ENCODE data around the gene PLEKHM3. TPM values are rescaled to one million over a fixed set of nuclear protein-coding genes. Genes with fewer than 3 reads are reported as not detected.

PLEKHM3 gene
- total RNA-seq, 6 donors from 2014 or later = 16.4 to 56.3 (median 28.6) TPM

- Histone ChIP-seq H3K9me3 (no peaks in the 10 kb centered on the region), H3K4me3 (no peak overlapping the region), H3K36me3 (no peaks in the 10 kb centered on the region), H3K27ac (no peak overlapping the region), H3K4me1 (peaks cover 0 to 3% (median 0%) of the 10 kb centered on the region in 4 donors), H3K27me3 (no peaks in the 10 kb centered on the region)
- TF ChIP-seq CTCF (IDR thresholded peaks at IDR 0.05) (no peak), POLR2AphosphoS5 (IDR thresholded peaks at IDR 0.05) (no peak), EP300 (IDR thresholded peaks at IDR 0.05) (no peak), POLR2A (IDR thresholded peaks at IDR 0.05) (no peak)
- ATAC-seq (ENCODE audit: low FRiP score in 2 of 2) (no peak), DNase-seq (no peak)
- 82 to 89% methylated on average over 5 of the region's 5 CpGs for WGBS, 2 donors
Observed at GRCh38 chr2:207784898-207785297, 240.4 kb downstream of the PLEKHM3 start.

GRCh38 chr2:207783514-207783913 lies 241.8 kb downstream of the PLEKHM3 start:
- H3K9me3 ChIP-seq = no peaks in the 10 kb centered on the region
- TF ChIP-seq POLR2AphosphoS5 (IDR thresholded peaks at IDR 0.05) = no peak
- TF ChIP-seq CTCF (IDR thresholded peaks at IDR 0.05) = no peak
- TF ChIP-seq POLR2A (IDR thresholded peaks at IDR 0.05) = no peak
- no peak for TF ChIP-seq EP300 (IDR thresholded peaks at IDR 0.05)
- WGBS, 2 donors = 80 to 81% methylated on average over 2 of the region's 2 CpGs
- H3K27ac ChIP-seq = no peak overlapping the region
- no peak overlapping the region for H3K4me3 ChIP-seq
- no peaks in the 10 kb centered on the region for H3K27me3 ChIP-seq
- DNase-seq = no peak
- ATAC-seq (ENCODE audit: low FRiP score in 2 of 2) = no peak
- H3K36me3 ChIP-seq = no peaks in the 10 kb centered on the region
- H3K4me1 ChIP-seq = peaks cover 0 to 3% (median 0%) of the 10 kb centered on the region in 4 donors

DNA sequence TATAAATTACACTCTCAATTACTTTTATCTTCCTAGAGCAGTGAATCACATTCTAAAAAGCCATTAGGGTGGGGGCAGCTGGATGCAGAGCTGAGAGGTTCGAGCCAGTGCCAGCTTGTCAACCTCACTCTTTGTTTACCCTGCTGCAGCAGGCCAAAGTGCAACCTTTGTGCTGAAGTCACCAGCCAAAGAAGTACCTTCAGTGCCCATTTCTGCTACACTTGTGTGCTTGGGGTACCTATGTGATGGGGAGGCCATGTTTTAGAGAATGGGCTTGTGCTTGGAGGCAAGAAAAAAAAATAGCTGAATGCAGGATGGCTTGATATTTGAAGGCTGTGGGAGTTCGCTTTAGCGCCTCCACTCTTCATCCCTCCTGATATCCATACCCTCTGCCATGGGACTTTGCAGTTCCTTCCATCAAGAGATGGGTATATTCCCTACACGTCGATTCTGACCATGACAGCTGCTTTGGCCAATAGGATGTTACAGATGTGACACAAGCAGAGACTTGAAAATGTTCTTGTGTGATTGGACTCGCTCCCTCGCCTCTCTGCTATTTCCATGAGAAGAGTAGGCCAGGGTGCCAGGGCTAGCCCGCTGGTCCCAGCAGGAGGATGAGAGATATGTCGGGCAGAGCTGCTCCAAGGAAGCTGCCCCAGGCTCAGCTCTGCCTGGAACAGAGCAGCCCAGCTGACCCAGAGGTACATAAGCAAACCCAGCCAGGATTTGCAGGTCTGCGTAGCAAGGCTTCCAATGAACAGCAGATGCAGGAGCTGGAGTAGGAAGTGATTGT lies 242.9 kb downstream of the PLEKHM3 start:
- WGBS, 2 donors = 84 to 86% methylated on average over 10 of the region's 10 CpGs
- Histone ChIP-seq H3K9me3 (no peaks in the 10 kb centered on the region), H3K36me3 (no peaks in the 10 kb centered on the region), H3K27ac (no peak overlapping the region), H3K4me3 (no peak overlapping the region), H3K27me3 (no peaks in the 10 kb centered on the region), H3K4me1 (peaks cover 0 to 3% (median 0%) of the 10 kb centered on the region in 4 donors)
- DNase-seq = no peak
- TF ChIP-seq POLR2AphosphoS5 (IDR thresholded peaks at IDR 0.05) (no peak), POLR2A (IDR thresholded peaks at IDR 0.05) (no peak), EP300 (IDR thresholded peaks at IDR 0.05) (no peak), CTCF (IDR thresholded peaks at IDR 0.05) (no peak)
- ATAC-seq (ENCODE audit: low FRiP score in 2 of 2) = no peak

- H3K27me3 ChIP-seq = no peaks in the 10 kb centered on the region
- DNase-seq (no peak), ATAC-seq (ENCODE audit: low FRiP score in 2 of 2) (no peak)
- no peak overlapping the region for H3K4me3 ChIP-seq
- no peak for TF ChIP-seq EP300 (IDR thresholded peaks at IDR 0.05)
- no peak for TF ChIP-seq POLR2AphosphoS5 (IDR thresholded peaks at IDR 0.05)
- TF ChIP-seq POLR2A (IDR thresholded peaks at IDR 0.05) = no peak
- TF ChIP-seq CTCF (IDR thresholded peaks at IDR 0.05) = no peak
- no peak overlapping the region for H3K27ac ChIP-seq
- H3K36me3 ChIP-seq = no peaks in the 10 kb centered on the region
- H3K4me1 ChIP-seq = no peaks in the 10 kb centered on the region
- 83 to 84% methylated on average over 9 to 11 of the region's 11 CpGs for WGBS, 2 donors
- no peaks in the 10 kb centered on the region for H3K9me3 ChIP-seq
Observed at GRCh38 chr2:207779523-207779922, 245.8 kb downstream of the PLEKHM3 start.
